Spleen (tissue), 11 donors: Measurements from ENCODE around the gene NCAN. TPM values are rescaled to one million over a fixed set of nuclear protein-coding genes. Genes with fewer than 3 reads are reported as not detected.

Experiments
- DNase-seq: peaks from one replicate; pipeline ENCODE4 v3.0.0-alpha.2; 2020
- H3K27ac ChIP-seq, 8 donors: fragments of 200-600 bp; sonication (generic) in 7 of 8; 1 replicate in 4 of 8; 2 replicates in 4 of 8; pipeline versions ENCODE4 v1.5.0 to v1.8.0; 2016 to 2021; ENCODE audit warnings: inconsistent platforms in 4 of 8, mild to moderate bottlenecking in 4 of 8, moderate library complexity in 1 of 8
- H3K27me3 ChIP-seq, 7 donors: fragments of 200-600 bp; sonication (generic) in 6 of 7; replicated peaks in 1 of 7; 1 replicate in 4 of 7; 2 replicates in 3 of 7; pipeline versions ENCODE4 v1.5.0 to v1.8.0; 2016 to 2021; ENCODE audit warnings: inconsistent platforms in 3 of 7, mild to moderate bottlenecking in 1 of 7
- H3K36me3 ChIP-seq, 6 donors: fragments of 200-600 bp; sonication (generic) in 5 of 6; 1 replicate in 4 of 6; 2 replicates in 2 of 6; pipeline versions ENCODE4 v1.5.0 to v1.8.0; 2016 to 2021; ENCODE audit warnings: inconsistent platforms in 2 of 6
- H3K4me1 ChIP-seq, 6 donors: fragments of 200-600 bp; sonication (generic) in 5 of 6; 1 replicate in 3 of 6; 2 replicates in 3 of 6; pipeline versions ENCODE4 v1.5.0 to v1.8.0; 2016 to 2021; ENCODE audit warnings: inconsistent platforms in 3 of 6
- H3K4me3 ChIP-seq, 8 donors: fragments of 200-600 bp; sonication (generic) in 7 of 8; 1 replicate in 4 of 8; 2 replicates in 4 of 8; pipeline versions ENCODE4 v1.5.0 to v1.8.0; 2016 to 2021; ENCODE audit warnings: inconsistent platforms in 4 of 8, mild to moderate bottlenecking in 4 of 8, moderate library complexity in 2 of 8
- H3K9me3 ChIP-seq, 8 donors: fragments of 200-600 bp; sonication (generic) in 7 of 8; 1 replicate in 4 of 8; 2 replicates in 4 of 8; pipeline versions ENCODE4 v1.5.0 to v1.8.0; 2016 to 2021; ENCODE audit warnings: inconsistent platforms in 4 of 8
- POLR2A ChIP-seq, 3 donors: fragments of 450-650 bp; IDR thresholded peaks; one replicate each; pipeline ENCODE4 v1.5.1; 2017; ENCODE audit warnings: antibody characterized with exemption in 3 of 3, mild to moderate bottlenecking in 1 of 3
- POLR2AphosphoS5 ChIP-seq, 3 donors: sonication (generic); formaldehyde crosslinking; IDR thresholded peaks; one replicate each; pipeline ENCODE4 v1.5.1; 2017; ENCODE audit warnings: antibody characterized with exemption in 3 of 3
- WGBS, 5 donors: extraction: QIAGEN DNeasy Blood & Tissue Kit in 3 of 5; methylation state at CpG; one replicate each; pipeline versions ENCODE4 v1.1.5 to v1.1.7; 2013 to 2018; 5-methylcytosine and 5-hydroxymethylcytosine counted together
- intact Hi-C: fragments of 100-400 bp; cut with DNase I; formaldehyde crosslinking; loops from one replicate; pipeline ENCODE4 v1.15.0; 2023; ENCODE audit warnings: low total_unique reads
- polyA plus RNA-seq, 3 donors: library from polyadenylated mRNA; stranded (reverse); fragments of 200-250 nt; gene quantifications; one replicate each; pipeline ENCODE4 v1.2.1, GENCODE V29; 2013
- total RNA-seq, 7 donors: library from RNA; depleted of rRNA in 3 of 7; stranded (reverse); fragments of >200 nt in 3 of 7; fragmentation: NEBNext Ultra II Directional in 4 of 7; extraction: Animal tissue kit (Norgen Biotek cat#: 25700) in 4 of 7; gene quantifications; one replicate each; pipeline versions ENCODE4 v1.1.0 to v1.2.1, GENCODE V29; 2016 to 2021
- TF ChIP-seq, protein P1 (sequence below), 11 experiments: fragments of 200-600 bp in 7 of 11; fragments of 450-650 bp in 4 of 11; sonication (generic) in 4 of 11; IDR thresholded peaks in 8 of 11; conservative IDR thresholded peaks in 3 of 11; 1 replicate in 7 of 11; 2 replicates in 4 of 11; pipeline versions ENCODE4 v1.4.0 to v1.8.0; 2016 to 2021; ENCODE audit warnings: antibody characterized with exemption in 11 of 11, inconsistent platforms in 4 of 11, mild to moderate bottlenecking in 1 of 11
- donor health status: healthy with polysubstance abuse.
- donor health status: DM: no; HTN: no; CAD: no; lungs with moderate emphysema.
- donor health status: DM: no; HTN: no; CAD: no.
- donor health status: Bipolar disorder and iron deficiency.
- donor health status: healthy.
- donor health status: DM: no; HTN: no; CAD: no.
- donor health status: DM: yes; HTN: yes; CAD: no.

The NCAN gene
- total and polyA plus RNA-seq, 10 donors, result 0.17 TPM; not detected in 9

DNA sequence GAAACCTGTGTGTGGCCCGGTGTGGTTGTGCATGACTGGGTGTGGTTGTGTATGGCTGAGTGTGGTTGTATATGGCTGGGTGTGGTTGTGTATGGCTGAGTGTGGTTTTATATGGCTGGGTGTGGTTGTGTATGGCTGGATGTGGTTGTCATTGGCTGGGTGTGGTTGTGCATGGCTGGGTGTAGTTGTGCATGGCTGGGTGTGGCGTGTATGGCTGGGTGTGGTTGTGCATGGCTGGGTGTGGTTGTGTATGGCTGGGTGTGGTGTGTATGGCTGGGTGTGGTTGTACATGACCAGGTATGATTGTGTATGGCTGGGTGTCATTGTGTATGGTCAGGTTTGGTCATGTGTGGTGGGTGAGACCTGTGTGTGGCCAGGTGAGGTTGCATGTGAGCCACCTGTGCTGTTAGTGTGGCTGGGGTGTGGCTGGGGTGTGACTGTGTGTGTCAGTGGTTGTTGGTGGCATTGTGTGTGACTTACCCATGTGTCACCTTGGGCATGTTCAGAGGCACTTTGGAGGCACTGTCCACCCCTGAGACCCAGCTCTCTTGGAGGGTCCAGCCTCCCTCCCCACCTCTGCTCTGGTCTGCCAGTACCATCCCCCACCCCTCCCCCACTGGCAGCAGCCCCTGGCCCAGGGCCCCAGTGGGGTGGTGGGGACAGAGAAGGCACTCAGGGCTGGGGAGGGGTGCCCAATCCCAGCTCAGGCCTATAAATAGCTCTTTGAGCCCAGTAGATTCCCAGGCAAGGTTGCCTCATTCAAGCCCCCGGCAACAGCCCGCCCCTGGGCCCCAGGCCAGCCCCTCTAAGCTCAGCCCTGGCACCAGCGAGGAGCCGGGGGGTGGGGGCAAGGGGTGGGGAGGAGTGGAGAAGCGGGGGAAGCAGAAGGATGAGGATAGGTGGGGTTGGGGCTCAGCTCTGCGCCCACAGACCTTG is 3.9 kb upstream of the NCAN start:
- WGBS, 5 donors, result 45 to 74% (median 58%) methylated on average over 6 to 8 of the region's 8 CpGs
- no peak for DNase-seq
- H3K36me3 ChIP-seq, result no peaks in the 10 kb centered on the region
- TF ChIP-seq POLR2A (IDR thresholded peaks at IDR 0.05) (no peak), POLR2AphosphoS5 (IDR thresholded peaks at IDR 0.05) (no peak)
- TF ChIP-seq, protein P1, sequence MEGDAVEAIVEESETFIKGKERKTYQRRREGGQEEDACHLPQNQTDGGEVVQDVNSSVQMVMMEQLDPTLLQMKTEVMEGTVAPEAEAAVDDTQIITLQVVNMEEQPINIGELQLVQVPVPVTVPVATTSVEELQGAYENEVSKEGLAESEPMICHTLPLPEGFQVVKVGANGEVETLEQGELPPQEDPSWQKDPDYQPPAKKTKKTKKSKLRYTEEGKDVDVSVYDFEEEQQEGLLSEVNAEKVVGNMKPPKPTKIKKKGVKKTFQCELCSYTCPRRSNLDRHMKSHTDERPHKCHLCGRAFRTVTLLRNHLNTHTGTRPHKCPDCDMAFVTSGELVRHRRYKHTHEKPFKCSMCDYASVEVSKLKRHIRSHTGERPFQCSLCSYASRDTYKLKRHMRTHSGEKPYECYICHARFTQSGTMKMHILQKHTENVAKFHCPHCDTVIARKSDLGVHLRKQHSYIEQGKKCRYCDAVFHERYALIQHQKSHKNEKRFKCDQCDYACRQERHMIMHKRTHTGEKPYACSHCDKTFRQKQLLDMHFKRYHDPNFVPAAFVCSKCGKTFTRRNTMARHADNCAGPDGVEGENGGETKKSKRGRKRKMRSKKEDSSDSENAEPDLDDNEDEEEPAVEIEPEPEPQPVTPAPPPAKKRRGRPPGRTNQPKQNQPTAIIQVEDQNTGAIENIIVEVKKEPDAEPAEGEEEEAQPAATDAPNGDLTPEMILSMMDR (IDR thresholded peaks at IDR 0.05 in 8 of 11, conservative IDR thresholded peaks at IDR 0.05 in 3 of 11), result no peak
- no peak overlapping the region for H3K27ac ChIP-seq
- peaks cover 0 to 52% (median 25%) of the 10 kb centered on the region in 7 donors for H3K27me3 ChIP-seq
- peaks cover 0 to 20% (median 4%) of the 10 kb centered on the region in 6 donors for H3K4me1 ChIP-seq
- H3K9me3 ChIP-seq, result no peaks in the 10 kb centered on the region
- H3K4me3 ChIP-seq, result no peak overlapping the region
- intact Hi-C loops, result no loop called here

- intact Hi-C loops, result no loop called here
- TF ChIP-seq, protein P1 (IDR thresholded peaks at IDR 0.05 in 8 of 11, conservative IDR thresholded peaks at IDR 0.05 in 3 of 11), result no peak
- TF ChIP-seq POLR2AphosphoS5 (IDR thresholded peaks at IDR 0.05), result no peak
- no peak for TF ChIP-seq POLR2A (IDR thresholded peaks at IDR 0.05)
- WGBS, 5 donors, result 61 to 77% (median 64%) methylated on average over 9 of the region's 9 CpGs
- Histone ChIP-seq H3K4me3 (no peak overlapping the region), H3K36me3 (no peaks in the 10 kb centered on the region), H3K27ac (no peak overlapping the region), H3K4me1 (peaks cover 0 to 6% (median 2%) of the 10 kb centered on the region in 6 donors), H3K9me3 (no peaks in the 10 kb centered on the region), H3K27me3 (peaks cover 0 to 67% (median 30%) of the 10 kb centered on the region in 7 donors)
- DNase-seq, result no peak
These were observed 2.4 kb upstream of the NCAN start for GRCh38 chr19:19209372-19209771.

- H3K4me3 ChIP-seq, result no peak overlapping the region
- no peaks in the 10 kb centered on the region for H3K36me3 ChIP-seq
- no peak for DNase-seq
- TF ChIP-seq, protein P1 (IDR thresholded peaks at IDR 0.05 in 8 of 11, conservative IDR thresholded peaks at IDR 0.05 in 3 of 11), result no peak
- TF ChIP-seq POLR2AphosphoS5 (IDR thresholded peaks at IDR 0.05) (no peak), POLR2A (IDR thresholded peaks at IDR 0.05) (no peak)
- no peak overlapping the region for H3K27ac ChIP-seq
- intact Hi-C loops, result no loop called here
- peaks cover 0 to 98% (median 49%) of the 10 kb centered on the region in 7 donors for H3K27me3 ChIP-seq
- 4 to 16% (median 12%) methylated on average over 6 to 7 of the region's 7 CpGs for WGBS, 5 donors
- H3K4me1 ChIP-seq, result no peaks in the 10 kb centered on the region
- H3K9me3 ChIP-seq, result peaks cover 0 to 6% (median 0%) of the 10 kb centered on the region in 8 donors
These were observed 1.2 kb downstream of the NCAN start for GRCh38 chr19:19212916-19213315.
